ENCODE results near the gene ATP2B1. TPM values are rescaled to one million over a fixed set of nuclear protein-coding genes. Genes with fewer than 3 reads are reported as not detected.

ATP2B1 gene
- total RNA-seq, 1 donor from 2014 or later, result 48.9 TPM

DNA sequence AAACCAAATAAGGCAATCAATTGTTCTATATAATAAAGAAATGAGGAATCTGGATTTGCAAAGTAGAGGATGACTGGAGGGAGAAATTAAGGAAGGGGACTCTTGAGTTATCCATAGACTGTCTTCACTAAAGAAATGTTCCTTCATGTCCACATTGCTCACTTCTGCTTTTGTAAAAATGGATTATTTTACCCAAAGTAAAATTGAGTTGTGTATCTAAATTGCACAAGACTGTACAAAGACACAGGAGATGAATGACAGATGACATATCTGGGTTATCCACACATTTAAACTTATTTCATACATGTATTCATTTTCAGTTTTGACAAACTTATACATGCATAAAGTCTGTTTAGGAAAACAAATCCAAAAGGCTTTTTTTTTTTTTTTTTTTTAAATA is 11.3 kb downstream of the ATP2B1 start:
- H3K27ac Mint-ChIP-seq (ENCODE audit: unreplicated experiment), result no peak overlapping the region
- no peak overlapping the region for H3K4me3 Mint-ChIP-seq (ENCODE audit: unreplicated experiment)
- no peak overlapping the region for H3K9ac ChIP-seq (ENCODE audit: low read length)
- peaks cover 7% of the 10 kb centered on the region for H3K4me1 ChIP-seq (ENCODE audit: insufficient read depth, low read length)
- no peak for FAIRE-seq
- no peaks in the 10 kb centered on the region for H3K36me3 ChIP-seq (ENCODE audit: insufficient read depth, low read length)
- no peak overlapping the region for H3K4me2 ChIP-seq (ENCODE audit: low read length)
- H3K79me2 ChIP-seq (ENCODE audit: insufficient read depth, low read length), result peaks cover 99% of the 10 kb centered on the region
- TF ChIP-seq, protein P1, sequence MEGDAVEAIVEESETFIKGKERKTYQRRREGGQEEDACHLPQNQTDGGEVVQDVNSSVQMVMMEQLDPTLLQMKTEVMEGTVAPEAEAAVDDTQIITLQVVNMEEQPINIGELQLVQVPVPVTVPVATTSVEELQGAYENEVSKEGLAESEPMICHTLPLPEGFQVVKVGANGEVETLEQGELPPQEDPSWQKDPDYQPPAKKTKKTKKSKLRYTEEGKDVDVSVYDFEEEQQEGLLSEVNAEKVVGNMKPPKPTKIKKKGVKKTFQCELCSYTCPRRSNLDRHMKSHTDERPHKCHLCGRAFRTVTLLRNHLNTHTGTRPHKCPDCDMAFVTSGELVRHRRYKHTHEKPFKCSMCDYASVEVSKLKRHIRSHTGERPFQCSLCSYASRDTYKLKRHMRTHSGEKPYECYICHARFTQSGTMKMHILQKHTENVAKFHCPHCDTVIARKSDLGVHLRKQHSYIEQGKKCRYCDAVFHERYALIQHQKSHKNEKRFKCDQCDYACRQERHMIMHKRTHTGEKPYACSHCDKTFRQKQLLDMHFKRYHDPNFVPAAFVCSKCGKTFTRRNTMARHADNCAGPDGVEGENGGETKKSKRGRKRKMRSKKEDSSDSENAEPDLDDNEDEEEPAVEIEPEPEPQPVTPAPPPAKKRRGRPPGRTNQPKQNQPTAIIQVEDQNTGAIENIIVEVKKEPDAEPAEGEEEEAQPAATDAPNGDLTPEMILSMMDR (IDR thresholded peaks at IDR 0.05; ENCODE audit: insufficient read depth, low read depth, low read length), result no peak
- no peak overlapping the region for H3K4me3 ChIP-seq (ENCODE audit: insufficient read depth, low read depth, low read length)
- H3K27ac ChIP-seq (ENCODE audit: low read depth, low read length), result no peak overlapping the region
- H3K9me3 Mint-ChIP-seq (ENCODE audit: unreplicated experiment), result no peaks in the 10 kb centered on the region
- H3K27me3 Mint-ChIP-seq (ENCODE audit: low read depth, unreplicated experiment), result no peaks in the 10 kb centered on the region
- H2AFZ ChIP-seq (ENCODE audit: low read depth, low read length), result no peak overlapping the region
- H3K27me3 ChIP-seq (ENCODE audit: insufficient read depth, low read length), result no peaks in the 10 kb centered on the region
- no peak for DNase-seq (ENCODE audit: low read depth)
- peaks cover 52% of the 10 kb centered on the region for H4K20me1 ChIP-seq (ENCODE audit: insufficient read depth, low read length)
- H3K9me3 ChIP-seq (ENCODE audit: insufficient read depth, low read depth, low read length), result no peaks in the 10 kb centered on the region
- peaks cover 27% of the 10 kb centered on the region for H3K4me1 Mint-ChIP-seq (ENCODE audit: low read depth, unreplicated experiment)
- H3K36me3 Mint-ChIP-seq (ENCODE audit: low read depth, unreplicated experiment), result no peaks in the 10 kb centered on the region

DNA sequence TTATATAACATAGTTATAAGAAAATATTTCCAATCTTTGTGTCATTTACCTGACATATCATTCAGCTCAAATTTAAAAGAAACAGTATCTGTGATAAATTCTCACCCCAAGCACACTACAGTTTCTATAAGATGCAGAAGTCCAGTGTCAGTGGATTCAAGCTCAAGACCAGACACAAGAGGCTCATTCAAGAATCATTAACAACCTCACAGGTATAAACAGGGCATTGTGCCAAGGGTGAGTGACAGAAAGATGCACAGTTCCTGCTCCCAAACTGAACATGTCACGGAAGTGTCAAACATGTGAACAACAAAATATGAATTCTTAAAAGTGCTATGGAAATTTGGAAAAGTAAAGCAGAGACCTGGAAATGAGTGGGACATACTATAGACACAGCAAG is 12.8 kb downstream of the ATP2B1 start:
- peaks cover 99% of the 10 kb centered on the region for H3K79me2 ChIP-seq (ENCODE audit: insufficient read depth, low read length)
- H3K27ac Mint-ChIP-seq (ENCODE audit: unreplicated experiment), result no peak overlapping the region
- no peak overlapping the region for H3K4me2 ChIP-seq (ENCODE audit: low read length)
- peaks cover 49% of the 10 kb centered on the region for H4K20me1 ChIP-seq (ENCODE audit: insufficient read depth, low read length)
- H3K4me3 Mint-ChIP-seq (ENCODE audit: unreplicated experiment), result no peak overlapping the region
- H3K36me3 Mint-ChIP-seq (ENCODE audit: low read depth, unreplicated experiment), result no peaks in the 10 kb centered on the region
- TF ChIP-seq, protein P1 (IDR thresholded peaks at IDR 0.05; ENCODE audit: insufficient read depth, low read depth, low read length), result no peak
- TF ChIP-seq EZH2 (IDR thresholded peaks at IDR 0.05; ENCODE audit: insufficient read depth, low read length), result no peak
- H3K36me3 ChIP-seq (ENCODE audit: insufficient read depth, low read length), result no peaks in the 10 kb centered on the region
- no peak overlapping the region for H3K9ac ChIP-seq (ENCODE audit: low read length)
- no peak overlapping the region for H2AFZ ChIP-seq (ENCODE audit: low read depth, low read length)
- H3K27me3 ChIP-seq (ENCODE audit: insufficient read depth, low read length), result no peaks in the 10 kb centered on the region
- H3K27ac ChIP-seq (ENCODE audit: low read depth, low read length), result no peak overlapping the region
- H3K4me1 ChIP-seq (ENCODE audit: insufficient read depth, low read length), result peaks cover 7% of the 10 kb centered on the region
- FAIRE-seq (no peak), DNase-seq (ENCODE audit: low read depth) (no peak)
- no peak overlapping the region for H3K4me3 ChIP-seq (ENCODE audit: insufficient read depth, low read depth, low read length)
- H3K27me3 Mint-ChIP-seq (ENCODE audit: low read depth, unreplicated experiment), result no peaks in the 10 kb centered on the region
- H3K9me3 ChIP-seq (ENCODE audit: insufficient read depth, low read depth, low read length), result no peaks in the 10 kb centered on the region
- H3K4me1 Mint-ChIP-seq (ENCODE audit: low read depth, unreplicated experiment), result peaks cover 33% of the 10 kb centered on the region
- H3K9me3 Mint-ChIP-seq (ENCODE audit: unreplicated experiment), result no peaks in the 10 kb centered on the region

DNA sequence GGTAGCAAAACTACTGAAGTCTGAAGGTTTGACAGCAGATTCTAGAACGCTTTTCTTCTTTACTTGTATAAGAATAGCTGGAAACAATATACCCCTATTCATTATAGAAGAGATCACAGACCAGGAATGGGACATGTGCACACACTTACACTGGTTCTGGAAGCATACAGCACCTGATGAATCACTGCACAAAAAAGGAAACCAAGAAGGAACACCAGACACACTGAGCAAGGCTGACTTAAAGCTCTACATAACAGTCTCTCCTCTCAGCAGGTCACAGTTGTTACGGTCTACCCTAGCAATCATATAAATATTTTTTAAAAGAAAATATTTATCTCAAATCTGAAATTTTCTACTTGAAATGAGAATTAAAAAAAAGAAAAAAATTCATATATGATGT is 13.5 kb downstream of the ATP2B1 start:
- no peak overlapping the region for H3K4me3 Mint-ChIP-seq (ENCODE audit: unreplicated experiment)
- H3K4me2 ChIP-seq (ENCODE audit: low read length), result no peak overlapping the region
- H3K4me1 ChIP-seq (ENCODE audit: insufficient read depth, low read length), result peaks cover 5% of the 10 kb centered on the region
- H4K20me1 ChIP-seq (ENCODE audit: insufficient read depth, low read length), result peaks cover 43% of the 10 kb centered on the region
- no peak overlapping the region for H2AFZ ChIP-seq (ENCODE audit: low read depth, low read length)
- peaks cover 35% of the 10 kb centered on the region for H3K4me1 Mint-ChIP-seq (ENCODE audit: low read depth, unreplicated experiment)
- H3K27me3 ChIP-seq (ENCODE audit: insufficient read depth, low read length), result no peaks in the 10 kb centered on the region
- DNase-seq (ENCODE audit: low read depth) (peak; percentile 64), FAIRE-seq (no peak)
- H3K36me3 Mint-ChIP-seq (ENCODE audit: low read depth, unreplicated experiment), result no peaks in the 10 kb centered on the region
- H3K27ac Mint-ChIP-seq (ENCODE audit: unreplicated experiment), result no peak overlapping the region
- no peak overlapping the region for H3K27ac ChIP-seq (ENCODE audit: low read depth, low read length)
- H3K9me3 ChIP-seq (ENCODE audit: insufficient read depth, low read depth, low read length), result no peaks in the 10 kb centered on the region
- H3K9ac ChIP-seq (ENCODE audit: low read length), result no peak overlapping the region
- H3K9me3 Mint-ChIP-seq (ENCODE audit: unreplicated experiment), result no peaks in the 10 kb centered on the region
- no peaks in the 10 kb centered on the region for H3K36me3 ChIP-seq (ENCODE audit: insufficient read depth, low read length)
- H3K79me2 ChIP-seq (ENCODE audit: insufficient read depth, low read length), result peaks cover 99% of the 10 kb centered on the region
- no peak overlapping the region for H3K4me3 ChIP-seq (ENCODE audit: insufficient read depth, low read depth, low read length)
- TF ChIP-seq, protein P1 (IDR thresholded peaks at IDR 0.05; ENCODE audit: insufficient read depth, low read depth, low read length), result no peak
- TF ChIP-seq EZH2 (IDR thresholded peaks at IDR 0.05; ENCODE audit: insufficient read depth, low read length), result no peak
- H3K27me3 Mint-ChIP-seq (ENCODE audit: low read depth, unreplicated experiment), result no peaks in the 10 kb centered on the region
